Iris pigment epithelial cell (primary cell): ENCODE results near the gene ATG5.

ENCODE experiments used
- DNase-seq: peaks from one replicate; pipeline ENCODE4 v3.0.0-alpha.2; 2011; ENCODE audit warnings: low read depth

ATG5 gene

GRCh38 chr6:106178900-106179299 lies 146.7 kb downstream of the ATG5 start:
- no peak for DNase-seq

GRCh38 chr6:106177786-106178185 lies 147.8 kb downstream of the ATG5 start:
- no peak for DNase-seq

GRCh38 chr6:106173124-106173879 lies 152.3 kb downstream of the ATG5 start:
- no peak for DNase-seq

- DNase-seq, result no peak
Observed at GRCh38 chr6:106170030-106170791, 155.3 kb downstream of the ATG5 start.

- DNase-seq, result no peak
Observed at GRCh38 chr6:106169517-106169916, 156.0 kb downstream of the ATG5 start.

GRCh38 chr6:106168097-106168888 lies 157.3 kb downstream of the ATG5 start:
- DNase-seq, result no peak

GRCh38 chr6:106167096-106167814 lies 158.3 kb downstream of the ATG5 start:
- no peak for DNase-seq

GRCh38 chr6:106165885-106166485 lies 159.6 kb downstream of the ATG5 start:
- no peak for DNase-seq

GRCh38 chr6:106163966-106164877 lies 161.3 kb downstream of the ATG5 start:
- DNase-seq, result peak; percentile 89

- DNase-seq, result peak; percentile 77
Observed at GRCh38 chr6:106163446-106163965, 162.1 kb downstream of the ATG5 start.

GRCh38 chr6:106162921-106163320 lies 162.6 kb downstream of the ATG5 start:
- DNase-seq, result no peak

- DNase-seq, result no peak
Observed at GRCh38 chr6:106161893-106162292, 163.7 kb downstream of the ATG5 start.

GRCh38 chr6:106161311-106161874 lies 164.2 kb downstream of the ATG5 start:
- DNase-seq, result no peak

GRCh38 chr6:106160189-106160588 lies 165.4 kb downstream of the ATG5 start:
- DNase-seq, result no peak

- peak; percentile 87 for DNase-seq
Observed at GRCh38 chr6:106159531-106159940, 166.0 kb downstream of the ATG5 start.

GRCh38 chr6:106158816-106159215 lies 166.7 kb downstream of the ATG5 start:
- no peak for DNase-seq

GRCh38 chr6:106156863-106157262 lies 168.7 kb downstream of the ATG5 start:
- no peak for DNase-seq

- DNase-seq, result no peak
Observed at GRCh38 chr6:106156413-106156812, 169.1 kb downstream of the ATG5 start.

GRCh38 chr6:106155219-106155830 lies 170.2 kb downstream of the ATG5 start:
- no peak for DNase-seq
